ENCODE data around the gene COL4A4.

- no peak for TF ChIP-seq CTCF (IDR thresholded peaks at IDR 0.05)
- TF ChIP-seq NR1H2 (CRISPR knock-in tag; IDR thresholded peaks at IDR 0.05) = no peak
- no peak for TF ChIP-seq ESRRA (CRISPR knock-in tag; IDR thresholded peaks at IDR 0.05; ENCODE audit: borderline replicate concordance)
These were observed 64.7 kb downstream of the COL4A4 start for GRCh38 chr2:227099340-227099739.

All from WTC11 (cell line).